Stimulated activated naive CD8-positive, alpha-beta T cell treated with anti-CD3 and anti-CD28 coated beads, Interleukin-15, amount 100 ng/mL, for 72 hours (primary cell): ENCODE results near the gene STX1B.

ENCODE experiments used
- ATAC-seq: fragments of 150-1000 bp; cut with Tn5 transposase; 2 replicates; pipeline ENCODE4 v1.10.0; 2021; ENCODE audit warnings: mild to moderate bottlenecking, moderate library complexity
- DNase-seq, 2 donors: peaks; one replicate each; pipeline ENCODE4 v3.0.0; 2021 to 2022
- H3K27ac Mint-ChIP-seq, 2 donors: one replicate each; pipeline ENCODE4 v1.8.0; 2022; ENCODE audit warnings: mild to moderate bottlenecking in 2 of 2, mixed read lengths in 2 of 2, moderate library complexity in 2 of 2
- H3K27me3 Mint-ChIP-seq: one replicate; pipeline ENCODE4 v1.8.0; 2022; ENCODE audit warnings: mixed read lengths
- H3K4me1 Mint-ChIP-seq: one replicate; pipeline ENCODE4 v1.8.0; 2022; ENCODE audit warnings: mild to moderate bottlenecking, mixed read lengths
- H3K4me3 Mint-ChIP-seq, 2 donors: one replicate each; pipeline ENCODE4 v1.8.0; 2022; ENCODE audit warnings: mild to moderate bottlenecking in 2 of 2, mixed read lengths in 2 of 2, moderate library complexity in 1 of 2
- H3K9me3 Mint-ChIP-seq, 2 donors: one replicate each; pipeline ENCODE4 v1.8.0; 2022; ENCODE audit warnings: mixed read lengths in 2 of 2

The STX1B gene

GRCh38 chr16:31004658-31005057 is 5.8 kb downstream of the STX1B start:
- no peak overlapping the region for H3K4me3 Mint-ChIP-seq
- peaks cover 8% of the 10 kb centered on the region for H3K4me1 Mint-ChIP-seq
- H3K27me3 Mint-ChIP-seq = peaks cover 1% of the 10 kb centered on the region
- DNase-seq (no peak), ATAC-seq (no peak)
- no peak overlapping the region for H3K27ac Mint-ChIP-seq
- H3K9me3 Mint-ChIP-seq = no peaks in the 10 kb centered on the region

GRCh38 chr16:31003744-31004143 is 6.7 kb downstream of the STX1B start:
- Mint-ChIP-seq H3K27ac (no peak overlapping the region), H3K4me3 (no peak overlapping the region), H3K9me3 (no peaks in the 10 kb centered on the region), H3K27me3 (no peaks in the 10 kb centered on the region), H3K4me1 (no peaks in the 10 kb centered on the region)
- DNase-seq = no peak
- ATAC-seq = no peak

GRCh38 chr16:31002862-31003341 is 7.5 kb downstream of the STX1B start:
- DNase-seq (no peak), ATAC-seq (no peak)
- Mint-ChIP-seq H3K4me3 (no peak overlapping the region), H3K9me3 (no peaks in the 10 kb centered on the region), H3K4me1 (no peaks in the 10 kb centered on the region), H3K27ac (no peak overlapping the region), H3K27me3 (no peaks in the 10 kb centered on the region)

- no peaks in the 10 kb centered on the region for H3K27me3 Mint-ChIP-seq
- H3K4me1 Mint-ChIP-seq = no peaks in the 10 kb centered on the region
- DNase-seq (no peak), ATAC-seq (no peak)
- H3K27ac Mint-ChIP-seq = peak overlapping the region in 1 of 2 donors; percentile 78
- no peak overlapping the region for H3K4me3 Mint-ChIP-seq
- no peaks in the 10 kb centered on the region for H3K9me3 Mint-ChIP-seq
These were observed 8.2 kb downstream of the STX1B start for GRCh38 chr16:31002250-31002700.

- H3K27ac Mint-ChIP-seq = peak overlapping the region in 1 of 2 donors; percentile 78
- ATAC-seq = no peak
These were observed 8.8 kb downstream of the STX1B start for GRCh38 chr16:31001507-31002249.

GRCh38 chr16:31000671-31001382 is 9.6 kb downstream of the STX1B start:
- Mint-ChIP-seq H3K9me3 (no peaks in the 10 kb centered on the region), H3K4me3 (no peak overlapping the region), H3K27me3 (no peaks in the 10 kb centered on the region), H3K27ac (no peak overlapping the region), H3K4me1 (peaks cover 7% of the 10 kb centered on the region)
- DNase-seq (no peak), ATAC-seq (no peak)

More at GRCh38 chr16:31001507-31002249, 8.8 kb downstream of the STX1B start:
- Mint-ChIP-seq H3K4me1 (peaks cover under 1% of the 10 kb centered on the region), H3K4me3 (no peak overlapping the region), H3K27me3 (no peaks in the 10 kb centered on the region), H3K9me3 (no peaks in the 10 kb centered on the region)
- DNase-seq = no peak

GRCh38 chr16:30998852-30999761 is 11.3 kb downstream of the STX1B start:
- Mint-ChIP-seq H3K9me3 (no peaks in the 10 kb centered on the region), H3K4me3 (no peak overlapping the region), H3K27me3 (no peaks in the 10 kb centered on the region), H3K4me1 (peaks cover 21% of the 10 kb centered on the region), H3K27ac (no peak overlapping the region)
- DNase-seq (no peak), ATAC-seq (no peak)

- Mint-ChIP-seq H3K27me3 (no peaks in the 10 kb centered on the region), H3K4me1 (peaks cover 27% of the 10 kb centered on the region), H3K4me3 (peak overlapping the region; percentile 90 to 91), H3K9me3 (no peaks in the 10 kb centered on the region), H3K27ac (peak overlapping the region in 1 of 2 donors; percentile 78)
- DNase-seq = no peak
- ATAC-seq = no peak
These were observed 12.4 kb downstream of the STX1B start for GRCh38 chr16:30997725-30998711.

- H3K9me3 Mint-ChIP-seq = no peaks in the 10 kb centered on the region
- no peaks in the 10 kb centered on the region for H3K27me3 Mint-ChIP-seq
- peaks cover 33% of the 10 kb centered on the region for H3K4me1 Mint-ChIP-seq
- ATAC-seq (peak; percentile 95), DNase-seq (peak; percentile 76 to 77)
- H3K27ac Mint-ChIP-seq = peak overlapping the region; percentile 55 to 78
- H3K4me3 Mint-ChIP-seq = peak overlapping the region; percentile 90 to 91
These were observed 13.3 kb downstream of the STX1B start for GRCh38 chr16:30996985-30997724.

- Mint-ChIP-seq H3K4me1 (peaks cover 33% of the 10 kb centered on the region), H3K27me3 (no peaks in the 10 kb centered on the region), H3K27ac (peak overlapping the region; percentile 55 to 59), H3K4me3 (peak overlapping the region; percentile 90 to 91), H3K9me3 (no peaks in the 10 kb centered on the region)
- DNase-seq (no peak), ATAC-seq (peak; percentile 9)
These were observed 14.0 kb downstream of the STX1B start for GRCh38 chr16:30996324-30996984.

- H3K9me3 Mint-ChIP-seq = no peaks in the 10 kb centered on the region
- no peak for ATAC-seq
- H3K27ac Mint-ChIP-seq = peak overlapping the region in 1 of 2 donors; percentile 59
- peaks cover 33% of the 10 kb centered on the region for H3K4me1 Mint-ChIP-seq
- DNase-seq = no peak
- no peaks in the 10 kb centered on the region for H3K27me3 Mint-ChIP-seq
- peak overlapping the region; percentile 90 to 91 for H3K4me3 Mint-ChIP-seq
These were observed 14.5 kb downstream of the STX1B start for GRCh38 chr16:30995927-30996323.

- H3K27me3 Mint-ChIP-seq = no peaks in the 10 kb centered on the region
- no peak overlapping the region for H3K27ac Mint-ChIP-seq
- H3K4me3 Mint-ChIP-seq = no peak overlapping the region
- H3K9me3 Mint-ChIP-seq = no peaks in the 10 kb centered on the region
- ATAC-seq = no peak
- DNase-seq = no peak
- peaks cover 33% of the 10 kb centered on the region for H3K4me1 Mint-ChIP-seq
These were observed 17.3 kb downstream of the STX1B start for GRCh38 chr16:30992931-30993816.
